Neural crest cell (in vitro differentiated cells): Measurements from ENCODE around the gene PCED1B. TPM values are rescaled to one million over a fixed set of nuclear protein-coding genes. Genes with fewer than 3 reads are reported as not detected.

ENCODE experiments used
- DNase-seq: peaks from one replicate; pipeline ENCODE4 v3.0.0; 2021; ENCODE audit warnings: low read depth, mixed read lengths, low spot score
- H3K27ac Mint-ChIP-seq: one replicate; pipeline ENCODE4 v1.8.0; 2021; ENCODE audit warnings: mild to moderate bottlenecking, mixed read lengths; ENCODE audit not compliant: unreplicated experiment
- H3K27me3 Mint-ChIP-seq: 2 replicates; pipeline ENCODE4 v1.8.0; 2021; ENCODE audit warnings: low read depth, mild to moderate bottlenecking, mixed read lengths
- H3K36me3 Mint-ChIP-seq: 2 replicates; pipeline ENCODE4 v1.8.0; 2021; ENCODE audit warnings: low read depth, mild to moderate bottlenecking, mixed read lengths
- H3K4me1 Mint-ChIP-seq: 2 replicates; pipeline ENCODE4 v1.8.0; 2021; ENCODE audit warnings: mixed read lengths
- H3K4me3 Mint-ChIP-seq: one replicate; pipeline ENCODE4 v1.8.0; 2021; ENCODE audit warnings: mild to moderate bottlenecking, mixed read lengths
- H3K9me3 Mint-ChIP-seq: 2 replicates; pipeline ENCODE4 v1.8.0; 2021; ENCODE audit warnings: mixed read lengths
- total RNA-seq: library from RNA; stranded (reverse); gene quantifications from 2 replicates; pipeline ENCODE4 v1.2.1, GENCODE V29; 2021
- TF ChIP-seq, protein P1 (sequence below): fragments of 200-600 bp; sonication (generic); conservative IDR thresholded peaks from 2 replicates; pipeline ENCODE4 v1.5.0; 2021; ENCODE audit warnings: antibody characterized with exemption, mild to moderate bottlenecking

Gene PCED1B
- total RNA-seq, 1 donor from 2014 or later, result 0.47 TPM

DNA sequence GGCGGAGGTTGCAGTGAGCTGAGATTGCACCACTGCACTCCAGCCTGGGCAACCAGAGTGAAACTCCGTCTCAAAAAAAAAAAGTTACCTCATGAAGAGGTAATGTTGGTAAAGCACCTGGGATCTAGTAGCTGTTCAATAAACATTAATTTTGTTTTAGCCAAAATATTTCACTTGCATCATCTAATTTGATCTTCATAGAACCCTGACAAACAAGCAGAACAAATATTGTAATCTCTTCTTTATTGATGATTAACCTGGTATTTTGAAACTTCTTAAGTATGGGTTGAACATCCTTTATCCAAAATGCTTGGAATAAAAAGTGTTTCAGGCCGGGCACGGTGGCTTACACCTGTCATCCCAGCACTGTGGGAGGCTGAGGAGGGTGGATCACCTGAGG lies 149.4 kb downstream of the PCED1B start:
- no peak overlapping the region for H3K27ac Mint-ChIP-seq
- no peaks in the 10 kb centered on the region for H3K27me3 Mint-ChIP-seq
- no peak overlapping the region for H3K4me3 Mint-ChIP-seq
- TF ChIP-seq, protein P1, sequence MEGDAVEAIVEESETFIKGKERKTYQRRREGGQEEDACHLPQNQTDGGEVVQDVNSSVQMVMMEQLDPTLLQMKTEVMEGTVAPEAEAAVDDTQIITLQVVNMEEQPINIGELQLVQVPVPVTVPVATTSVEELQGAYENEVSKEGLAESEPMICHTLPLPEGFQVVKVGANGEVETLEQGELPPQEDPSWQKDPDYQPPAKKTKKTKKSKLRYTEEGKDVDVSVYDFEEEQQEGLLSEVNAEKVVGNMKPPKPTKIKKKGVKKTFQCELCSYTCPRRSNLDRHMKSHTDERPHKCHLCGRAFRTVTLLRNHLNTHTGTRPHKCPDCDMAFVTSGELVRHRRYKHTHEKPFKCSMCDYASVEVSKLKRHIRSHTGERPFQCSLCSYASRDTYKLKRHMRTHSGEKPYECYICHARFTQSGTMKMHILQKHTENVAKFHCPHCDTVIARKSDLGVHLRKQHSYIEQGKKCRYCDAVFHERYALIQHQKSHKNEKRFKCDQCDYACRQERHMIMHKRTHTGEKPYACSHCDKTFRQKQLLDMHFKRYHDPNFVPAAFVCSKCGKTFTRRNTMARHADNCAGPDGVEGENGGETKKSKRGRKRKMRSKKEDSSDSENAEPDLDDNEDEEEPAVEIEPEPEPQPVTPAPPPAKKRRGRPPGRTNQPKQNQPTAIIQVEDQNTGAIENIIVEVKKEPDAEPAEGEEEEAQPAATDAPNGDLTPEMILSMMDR, result no peak
- peaks cover 4% of the 10 kb centered on the region for H3K4me1 Mint-ChIP-seq
- no peaks in the 10 kb centered on the region for H3K9me3 Mint-ChIP-seq
- DNase-seq, result no peak
- H3K36me3 Mint-ChIP-seq, result no peaks in the 10 kb centered on the region

- TF ChIP-seq, protein P1, result no peak
- Mint-ChIP-seq H3K27ac (no peak overlapping the region), H3K36me3 (no peaks in the 10 kb centered on the region)
Observed at GRCh38 chr12:47231456-47231855, 152.0 kb downstream of the PCED1B start.

GRCh38 chr12:47234576-47235141 lies 155.2 kb downstream of the PCED1B start:
- DNase-seq, result no peak
- H3K27me3 Mint-ChIP-seq, result no peaks in the 10 kb centered on the region
- H3K4me3 Mint-ChIP-seq, result no peak overlapping the region
- peaks cover 7% of the 10 kb centered on the region for H3K9me3 Mint-ChIP-seq
- peaks cover 4% of the 10 kb centered on the region for H3K4me1 Mint-ChIP-seq
- no peaks in the 10 kb centered on the region for H3K36me3 Mint-ChIP-seq
- TF ChIP-seq, protein P1, result no peak
- no peak overlapping the region for H3K27ac Mint-ChIP-seq

More at GRCh38 chr12:47231456-47231855, 152.0 kb downstream of the PCED1B start:
- H3K4me1 Mint-ChIP-seq, result peaks cover 4% of the 10 kb centered on the region
- H3K9me3 Mint-ChIP-seq, result peaks cover 6% of the 10 kb centered on the region
- no peaks in the 10 kb centered on the region for H3K27me3 Mint-ChIP-seq
- DNase-seq, result no peak
- no peak overlapping the region for H3K4me3 Mint-ChIP-seq

- H3K4me1 Mint-ChIP-seq, result peaks cover 4% of the 10 kb centered on the region
- H3K4me3 Mint-ChIP-seq, result no peak overlapping the region
- H3K9me3 Mint-ChIP-seq, result peaks cover 9% of the 10 kb centered on the region
- H3K27ac Mint-ChIP-seq, result no peak overlapping the region
- no peak for DNase-seq
- H3K27me3 Mint-ChIP-seq, result no peaks in the 10 kb centered on the region
- H3K36me3 Mint-ChIP-seq, result no peaks in the 10 kb centered on the region
- TF ChIP-seq, protein P1, result no peak
Observed at GRCh38 chr12:47235258-47236040, 156.0 kb downstream of the PCED1B start.

GRCh38 chr12:47236109-47236714 lies 156.8 kb downstream of the PCED1B start:
- no peaks in the 10 kb centered on the region for H3K27me3 Mint-ChIP-seq
- H3K9me3 Mint-ChIP-seq, result peaks cover 9% of the 10 kb centered on the region
- TF ChIP-seq, protein P1, result no peak
- no peak for DNase-seq
- no peak overlapping the region for H3K4me3 Mint-ChIP-seq
- H3K4me1 Mint-ChIP-seq, result no peaks in the 10 kb centered on the region
- no peaks in the 10 kb centered on the region for H3K36me3 Mint-ChIP-seq
- H3K27ac Mint-ChIP-seq, result no peak overlapping the region
